Measurements from ENCODE around the gene BCAN.

The BCAN gene

DNA sequence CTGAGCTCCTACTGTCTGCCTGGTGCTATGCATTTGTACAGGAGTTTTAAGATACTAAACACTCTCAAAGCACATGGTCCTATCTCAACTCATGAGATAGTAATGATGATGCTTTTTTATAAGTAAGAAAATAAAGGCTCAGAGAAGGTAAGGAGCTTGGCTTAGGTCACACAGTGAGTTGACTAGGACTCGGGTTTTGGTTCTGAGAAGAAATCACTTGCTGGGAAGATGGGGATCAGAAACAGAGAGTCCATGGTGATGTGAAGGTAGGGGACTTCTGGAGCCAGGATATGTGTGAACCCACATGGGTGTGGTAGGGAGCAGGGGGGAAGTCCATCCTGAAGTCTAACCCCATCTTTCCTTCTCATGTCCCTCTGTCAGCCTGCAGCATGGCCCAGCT, 3.7 kb downstream of the BCAN start:
- DNase-seq = no peak

GRCh38 chr1:156646738-156647211, 4.9 kb downstream of the BCAN start:
- no peak for DNase-seq

GRCh38 chr1:156647351-156647750, 5.4 kb downstream of the BCAN start:
- DNase-seq = no peak

DNA sequence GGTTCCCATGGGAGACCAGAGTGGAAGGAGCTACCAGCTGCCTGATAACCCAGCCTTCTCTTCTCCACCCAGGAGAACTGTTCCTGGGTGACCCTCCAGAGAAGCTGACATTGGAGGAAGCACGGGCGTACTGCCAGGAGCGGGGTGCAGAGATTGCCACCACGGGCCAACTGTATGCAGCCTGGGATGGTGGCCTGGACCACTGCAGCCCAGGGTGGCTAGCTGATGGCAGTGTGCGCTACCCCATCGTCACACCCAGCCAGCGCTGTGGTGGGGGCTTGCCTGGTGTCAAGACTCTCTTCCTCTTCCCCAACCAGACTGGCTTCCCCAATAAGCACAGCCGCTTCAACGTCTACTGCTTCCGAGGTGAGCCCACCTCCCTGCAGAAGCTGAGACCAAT, 6.6 kb downstream of the BCAN start:
- no peak for DNase-seq

- no peak for DNase-seq
Observed at GRCh38 chr1:156648951-156649350, 7.0 kb downstream of the BCAN start.

GRCh38 chr1:156652131-156652991, 10.4 kb downstream of the BCAN start:
- DNase-seq = no peak

GRCh38 chr1:156652992-156653355, 11.1 kb downstream of the BCAN start:
- no peak for DNase-seq

GRCh38 chr1:156654700-156655099, 12.8 kb downstream of the BCAN start:
- DNase-seq = no peak

DNA sequence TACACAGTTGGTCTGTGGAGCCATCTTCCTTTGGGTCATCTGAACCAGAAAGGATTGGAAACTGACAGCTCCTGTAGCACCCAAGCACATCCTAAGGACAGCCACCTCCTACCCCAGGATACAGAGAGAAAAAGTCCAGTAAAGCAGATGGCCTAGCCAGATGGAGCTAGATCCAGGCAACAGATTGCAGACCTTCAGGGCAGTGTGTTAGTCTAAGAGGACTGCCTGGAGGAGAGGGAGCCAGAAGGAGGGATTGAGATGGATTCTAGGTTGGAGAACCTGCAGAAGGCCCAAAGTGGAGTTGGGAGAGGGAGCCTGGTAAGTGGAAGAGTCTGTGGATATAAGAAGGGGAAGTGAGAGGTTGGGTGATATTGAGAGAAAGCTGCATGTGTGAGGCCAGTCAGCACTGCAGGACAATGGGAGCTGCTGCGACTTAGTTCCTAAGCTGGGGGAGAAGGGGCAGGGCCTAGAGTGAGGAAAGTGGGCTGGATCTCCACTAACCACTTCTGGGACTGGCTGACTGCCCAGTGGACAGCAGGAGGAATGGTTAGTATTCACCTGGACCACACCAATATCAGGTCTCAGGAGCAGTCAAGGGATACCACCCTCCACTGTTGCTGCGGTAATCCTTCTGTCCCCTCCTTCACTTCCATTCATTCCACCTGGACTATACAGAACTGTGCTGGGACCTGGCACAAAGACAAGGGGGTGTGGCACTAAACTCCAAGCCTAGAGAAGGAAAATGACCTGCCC, 13.4 kb downstream of the BCAN start:
- no peak for DNase-seq

DNA sequence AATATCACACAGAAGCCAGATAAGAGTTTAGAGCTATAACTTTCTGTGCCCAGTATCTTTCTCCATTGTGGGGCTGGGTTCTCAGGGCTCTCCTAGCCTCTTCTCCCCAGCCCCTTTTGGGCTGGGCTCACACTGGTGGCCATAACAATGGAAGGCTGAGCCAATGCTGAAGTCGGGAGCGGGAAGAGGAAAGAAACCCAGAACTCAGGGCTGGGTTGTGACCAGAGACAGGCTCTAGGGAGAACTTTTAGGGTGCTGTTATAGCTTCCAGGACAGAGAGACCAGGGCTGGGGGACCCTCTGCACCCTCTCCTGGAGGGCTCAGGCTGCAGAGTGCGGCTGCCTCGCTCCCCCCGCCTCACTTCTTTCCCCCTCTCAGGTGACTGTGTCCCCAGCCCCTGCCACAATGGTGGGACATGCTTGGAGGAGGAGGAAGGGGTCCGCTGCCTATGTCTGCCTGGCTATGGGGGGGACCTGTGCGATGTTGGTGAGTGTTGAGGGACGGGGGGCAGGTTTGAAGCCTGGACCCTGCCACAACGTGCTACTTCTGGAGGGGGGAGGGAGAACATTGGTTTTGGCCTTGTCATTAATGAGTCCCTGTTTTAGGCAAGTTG, 14.1 kb downstream of the BCAN start:
- no peak for DNase-seq

GRCh38 chr1:156656806-156657740, 15.2 kb downstream of the BCAN start:
- no peak for DNase-seq

DNA sequence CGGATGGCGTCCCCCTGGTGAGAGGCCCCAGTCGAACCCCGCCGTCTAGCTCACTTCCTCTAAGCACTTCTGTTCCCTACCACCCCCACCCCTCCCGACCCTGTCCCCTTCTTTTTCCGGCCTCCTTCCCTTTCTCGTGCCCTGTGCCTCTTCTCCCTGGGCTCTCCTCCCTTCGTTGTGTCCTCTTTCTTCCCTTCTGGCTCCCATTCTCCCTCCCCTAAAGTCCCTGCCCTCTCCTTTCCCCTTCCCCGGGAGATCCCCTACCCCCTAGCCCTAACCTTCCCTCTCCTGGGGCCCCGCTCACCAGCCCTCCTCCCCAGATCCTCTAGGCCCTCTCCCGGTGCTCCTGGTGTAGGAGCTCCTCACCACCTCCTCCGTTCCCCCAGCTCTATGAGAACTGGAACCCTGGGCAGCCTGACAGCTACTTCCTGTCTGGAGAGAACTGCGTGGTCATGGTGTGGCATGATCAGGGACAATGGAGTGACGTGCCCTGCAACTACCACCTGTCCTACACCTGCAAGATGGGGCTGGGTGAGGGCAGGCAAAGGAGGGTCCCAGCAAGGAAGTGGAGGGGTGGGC, 15.9 kb downstream of the BCAN start:
- DNase-seq = no peak

DNA sequence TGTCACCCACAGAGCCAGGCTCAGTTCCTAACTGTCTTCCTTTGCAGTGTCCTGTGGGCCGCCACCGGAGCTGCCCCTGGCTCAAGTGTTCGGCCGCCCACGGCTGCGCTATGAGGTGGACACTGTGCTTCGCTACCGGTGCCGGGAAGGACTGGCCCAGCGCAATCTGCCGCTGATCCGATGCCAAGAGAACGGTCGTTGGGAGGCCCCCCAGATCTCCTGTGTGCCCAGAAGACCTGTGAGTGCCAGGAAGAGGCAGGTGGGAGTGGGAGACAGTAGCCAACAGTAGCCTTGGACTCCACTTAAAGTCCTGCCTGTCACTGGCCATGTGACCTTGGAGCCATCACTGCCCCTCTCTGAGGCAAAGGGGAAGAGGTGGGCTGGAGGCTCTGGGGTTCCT, 16.6 kb downstream of the BCAN start:
- DNase-seq = no peak

- DNase-seq = no peak
Observed at GRCh38 chr1:156658945-156659574, 17.1 kb downstream of the BCAN start.

DNA sequence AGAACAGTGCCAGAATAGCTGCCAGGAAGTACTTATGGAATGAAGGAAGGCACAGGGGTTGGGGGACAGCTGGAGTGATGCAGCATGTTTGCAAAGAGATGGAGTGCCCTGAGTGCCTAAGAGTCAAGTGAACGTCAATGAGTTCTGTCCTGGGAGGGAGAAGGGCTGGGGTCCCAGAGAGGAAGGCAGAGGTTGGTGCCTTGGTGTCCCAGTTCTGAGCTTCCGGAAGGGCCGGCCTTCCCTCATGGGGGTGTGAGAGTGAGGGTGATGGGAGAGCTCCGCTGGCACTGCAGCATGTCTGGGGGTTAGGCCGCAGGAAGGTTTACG, 17.7 kb downstream of the BCAN start:
- DNase-seq = no peak

GRCh38 chr1:156659988-156660751, 18.3 kb downstream of the BCAN start:
- DNase-seq = peak; percentile 78

DNA sequence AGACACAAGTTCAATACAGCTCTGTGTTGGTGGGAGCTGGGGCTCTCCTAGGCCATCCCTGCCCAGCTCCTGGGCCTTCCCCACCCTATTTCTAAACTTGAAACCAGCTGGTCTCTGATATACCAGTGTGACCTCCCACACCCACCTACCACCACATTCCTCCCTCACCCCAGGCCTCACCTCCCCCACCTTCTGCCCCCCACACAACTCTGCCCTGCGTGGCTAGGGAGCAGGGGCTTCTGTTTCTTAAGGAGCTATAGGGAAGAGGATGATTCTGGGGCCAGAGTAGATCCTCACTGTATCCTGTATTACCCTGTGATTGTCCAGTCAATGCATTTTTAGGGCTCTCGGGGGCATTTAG, 18.8 kb downstream of the BCAN start:
- DNase-seq = no peak

DNA sequence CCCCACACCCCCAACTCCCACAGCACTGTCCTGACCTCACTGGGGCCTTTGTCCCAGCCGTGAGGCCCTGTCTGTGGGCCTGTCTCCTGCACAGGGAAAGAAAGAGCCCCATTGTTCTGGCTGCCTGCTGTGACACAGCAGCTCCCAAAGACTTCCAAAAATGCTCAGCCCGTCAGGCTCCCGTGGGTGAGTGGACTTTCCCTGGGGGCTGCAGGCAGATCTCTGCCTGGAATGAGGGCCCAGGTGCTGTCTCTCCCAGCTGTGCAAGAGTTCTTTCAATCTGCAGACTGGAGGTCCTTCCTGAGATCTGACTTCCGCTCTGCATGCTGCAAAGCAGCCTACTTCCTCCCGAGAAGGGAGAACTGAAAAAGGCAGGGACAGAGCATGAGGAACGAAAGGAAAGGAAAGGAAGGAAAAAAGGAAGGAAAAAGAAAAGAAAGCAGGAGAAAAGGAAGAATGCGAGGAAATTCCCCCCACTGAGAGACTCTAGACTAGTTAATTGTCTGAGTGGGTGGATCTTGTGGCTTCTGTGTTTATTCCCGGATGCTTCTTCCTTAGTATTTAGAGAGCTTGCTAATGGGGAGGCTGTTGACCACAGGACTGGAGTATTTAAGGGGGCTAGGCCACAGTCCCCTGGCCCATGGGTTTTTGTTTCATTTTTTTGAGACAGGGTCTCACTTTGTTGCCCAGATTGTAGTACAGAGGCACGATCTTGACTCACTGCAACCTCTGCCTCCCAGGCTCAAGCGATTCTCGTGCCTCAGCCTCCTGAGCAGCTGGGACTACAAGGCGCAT, 20.3 kb downstream of the BCAN start:
- no peak for DNase-seq

- no peak for DNase-seq
Observed at GRCh38 chr1:156662800-156663055, 20.8 kb downstream of the BCAN start.

- no peak for DNase-seq
Observed at GRCh38 chr1:156663178-156663577, 21.3 kb downstream of the BCAN start.
